ENCODE results near the gene RHOF. TPM values are rescaled to one million over a fixed set of nuclear protein-coding genes. Genes with fewer than 3 reads are reported as not detected.

The RHOF gene
- total RNA-seq, 2 experiments from 2014 or later = 108 to 116 TPM

- TF ChIP-seq CTCF (IDR thresholded peaks at IDR 0.05) = no peak
- ChIA-PET CTCF (interaction anchor here (1.0 to 13.5 kb wide), 7 partner anchors 17 to 103 kb away, joined by 3 to 698 read pairs (median 12); partner anchors contain the start of genes PSMD9, RHOF and SETD1B), POLR2A (interaction anchor here (0.5 to 25.9 kb wide), 6 partner anchors 7 to 76 kb away, joined by 3 to 683 read pairs (median 4); partner anchors contain the start of genes RHOF and SETD1B)
- Mint-ChIP-seq H3K4me1 (ENCODE audit: low read depth) (peaks cover 29% of the 10 kb centered on the region), H3K9me3 (no peaks in the 10 kb centered on the region), H3K27ac (peak overlapping the region; percentile 72), H3K27me3 (no peaks in the 10 kb centered on the region), H3K4me3 (peak overlapping the region; percentile 74), H3K36me3 (ENCODE audit: low read depth) (peaks cover 55% of the 10 kb centered on the region)
- intact Hi-C loops (cut with micrococcal nuclease) = no loop called here
- ATAC-seq (no peak), DNase-seq (no peak)
These were observed 19.7 kb upstream of the RHOF start for GRCh38 chr12:121812921-121813896.

- CTCF ChIA-PET = interaction anchor here (0.7 to 13.5 kb wide), 25 partner anchors 8 to 192 kb away, joined by 3 to 698 read pairs (median 6); partner anchors contain the start of genes CFAP251, PSMD9, RHOF and SETD1B
- Mint-ChIP-seq H3K27ac (peak overlapping the region; percentile 72), H3K36me3 (ENCODE audit: low read depth) (peaks cover 53% of the 10 kb centered on the region), H3K9me3 (no peaks in the 10 kb centered on the region), H3K4me3 (peak overlapping the region; percentile 74), H3K27me3 (no peaks in the 10 kb centered on the region), H3K4me1 (ENCODE audit: low read depth) (peaks cover 30% of the 10 kb centered on the region)
- intact Hi-C loops (cut with micrococcal nuclease) = no loop called here
- TF ChIP-seq CTCF (IDR thresholded peaks at IDR 0.05) = no peak
- peak; percentile 50 for DNase-seq
- peak; percentile 64 for ATAC-seq
- POLR2A ChIA-PET = interaction anchor here (0.9 to 25.9 kb wide), 6 partner anchors 8 to 100 kb away, joined by 3 to 683 read pairs (median 4); partner anchors contain the start of genes RHOF, SETD1B and TMEM120B
These were observed 18.9 kb upstream of the RHOF start for GRCh38 chr12:121812320-121812871.

GRCh38 chr12:121811434-121812319 lies 18.2 kb upstream of the RHOF start:
- peaks cover 37% of the 10 kb centered on the region for H3K4me1 Mint-ChIP-seq (ENCODE audit: low read depth)
- H3K27ac Mint-ChIP-seq = peak overlapping the region; percentile 79
- TF ChIP-seq CTCF (IDR thresholded peaks at IDR 0.05) = peak; percentile 99
- CTCF ChIA-PET = interaction anchor here (0.7 to 13.5 kb wide), 28 partner anchors 9 to 193 kb away, joined by 3 to 698 read pairs (median 6); partner anchors contain the start of genes CFAP251, PSMD9, RHOF and SETD1B
- no peaks in the 10 kb centered on the region for H3K9me3 Mint-ChIP-seq
- DNase-seq (peak; percentile 67), ATAC-seq (peak; percentile 84)
- H3K4me3 Mint-ChIP-seq = peak overlapping the region; percentile 74
- H3K27me3 Mint-ChIP-seq = no peaks in the 10 kb centered on the region
- intact Hi-C loops (cut with micrococcal nuclease) = loop anchor here (2.0 kb wide), 1 partner anchor 17 kb away; no protein-coding TSS in a partner anchor
- POLR2A ChIA-PET = interaction anchor here (0.9 to 25.9 kb wide), 8 partner anchors 8 to 100 kb away, joined by 3 to 683 read pairs (median 4); partner anchors contain the start of genes RHOF, SETD1B and TMEM120B
- H3K36me3 Mint-ChIP-seq (ENCODE audit: low read depth) = peaks cover 56% of the 10 kb centered on the region

- Mint-ChIP-seq H3K4me3 (peak overlapping the region; percentile 74), H3K27ac (peak overlapping the region; percentile 79), H3K27me3 (no peaks in the 10 kb centered on the region), H3K36me3 (ENCODE audit: low read depth) (peaks cover 56% of the 10 kb centered on the region), H3K9me3 (no peaks in the 10 kb centered on the region), H3K4me1 (ENCODE audit: low read depth) (peaks cover 40% of the 10 kb centered on the region)
- ChIA-PET POLR2A (interaction anchor here (0.9 to 25.9 kb wide), 5 partner anchors 16 to 99 kb away, joined by 3 to 683 read pairs (median 4); partner anchors contain the start of genes RHOF and TMEM120B), CTCF (interaction anchor here (0.8 to 13.5 kb wide), 22 partner anchors 9 to 194 kb away, joined by 3 to 698 read pairs (median 7); partner anchors contain the start of genes PSMD9, RHOF, SETD1B and TMEM120B)
- no peak for DNase-seq
- ATAC-seq = no peak
- intact Hi-C loops (cut with micrococcal nuclease) = loop anchor here (2.0 kb wide), 1 partner anchor 16 kb away; no protein-coding TSS in a partner anchor
- no peak for TF ChIP-seq CTCF (IDR thresholded peaks at IDR 0.05)
These were observed 17.4 kb upstream of the RHOF start for GRCh38 chr12:121810833-121811433.
